ENCODE results near the gene NUPR2.
"Not testable (repeated sequence)": the region's sequence is repeated elsewhere in the genome, so short reads cannot be mapped to it uniquely, and the experiment has no call there.

DNA sequence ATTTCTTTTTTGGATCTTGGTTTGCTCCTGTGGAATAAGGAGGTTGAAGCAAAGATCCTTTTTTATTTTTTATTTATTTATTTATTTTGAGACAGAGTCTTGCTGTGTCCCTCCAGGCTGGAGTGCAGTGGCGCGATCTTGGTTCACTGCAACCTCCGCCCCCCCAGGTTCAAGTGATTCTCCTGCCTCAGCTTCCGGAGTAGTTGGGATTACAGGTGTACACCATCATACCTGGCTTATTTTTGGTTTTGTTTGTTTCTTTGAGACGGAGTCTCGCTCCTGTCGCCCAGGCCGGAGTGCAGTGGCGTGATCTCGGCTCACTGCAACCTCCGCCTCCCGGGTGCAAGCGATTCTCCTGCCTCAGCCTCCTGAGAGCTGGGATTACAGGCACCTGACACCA lies 49.8 kb downstream of the NUPR2 start:
- TF ChIP-seq CTCF (IDR thresholded peaks at IDR 0.05; ENCODE audit: low read depth, low read length, missing input control); RAD21 (IDR thresholded peaks at IDR 0.05); MAX (IDR thresholded peaks at IDR 0.05); TAF1 (conservative IDR thresholded peaks at IDR 0.05); RXRA (IDR thresholded peaks at IDR 0.05); GABPA (IDR thresholded peaks at IDR 0.05 in 1 of 2, conservative IDR thresholded peaks at IDR 0.05 in 1 of 2): not testable (repeated sequence)

Data from liver (tissue), 3 donors.